Stomach (tissue), 4 donors: ENCODE measurements around the gene RAPSN.

ENCODE experiments used
- EP300 ChIP-seq: sonication (generic); formaldehyde crosslinking; IDR thresholded peaks from one replicate; pipeline ENCODE4 v1.6.1; 2017; ENCODE audit warnings: antibody characterized with exemption
- POLR2AphosphoS5 ChIP-seq, 3 donors: sonication (generic); formaldehyde crosslinking; IDR thresholded peaks; one replicate each; pipeline ENCODE4 v1.6.1; 2016; ENCODE audit warnings: antibody characterized with exemption in 3 of 3
- TF ChIP-seq, protein P1 (sequence below), 7 experiments: fragments of 450-650 bp in 4 of 7; fragments of 200-600 bp in 3 of 7; sonication (generic) in 3 of 7; IDR thresholded peaks; one replicate each; pipeline ENCODE4 v1.5.1; 2016 to 2019; ENCODE audit warnings: antibody characterized with exemption in 7 of 7, control low read depth in 2 of 7, mild to moderate bottlenecking in 1 of 7

DNA sequence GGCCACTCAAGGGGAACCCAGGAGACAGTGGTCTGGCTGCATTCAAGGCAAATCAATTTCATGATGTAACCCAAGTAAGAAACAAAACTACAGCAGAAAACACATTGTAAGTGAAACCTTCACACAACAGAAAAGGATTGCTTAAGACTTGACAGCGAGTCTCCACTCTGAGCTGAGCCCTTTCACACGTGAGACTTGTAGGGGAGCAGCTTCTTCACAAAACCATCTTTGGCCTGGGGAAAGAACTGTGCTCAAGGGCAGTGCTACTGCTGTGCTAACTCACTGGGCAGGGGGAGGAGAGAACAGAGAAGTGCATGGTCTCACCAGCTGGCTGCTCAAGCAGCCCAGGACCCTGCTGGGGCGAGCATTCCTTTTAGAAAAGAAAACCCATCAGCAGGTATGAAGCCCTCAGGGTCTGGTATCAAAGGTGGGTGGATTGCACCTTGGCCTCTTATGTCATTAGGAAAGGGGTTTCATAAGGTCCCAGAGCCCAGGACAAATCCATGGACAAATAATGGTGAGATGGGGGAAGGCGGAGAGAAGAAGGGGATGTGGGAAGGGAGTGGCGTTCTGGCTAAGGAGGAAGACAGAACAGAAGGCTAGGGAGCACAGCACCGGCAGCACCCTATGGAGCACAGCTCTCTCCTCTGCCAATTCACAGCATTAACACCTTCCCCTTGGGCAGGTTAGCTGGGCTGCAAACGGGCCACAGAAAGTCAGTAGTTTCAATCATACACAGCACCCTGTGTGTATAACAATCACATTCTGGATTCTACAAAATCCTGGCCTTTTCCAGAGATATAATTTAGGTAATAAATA is 20.6 kb upstream of the RAPSN start:
- TF ChIP-seq, protein P1, sequence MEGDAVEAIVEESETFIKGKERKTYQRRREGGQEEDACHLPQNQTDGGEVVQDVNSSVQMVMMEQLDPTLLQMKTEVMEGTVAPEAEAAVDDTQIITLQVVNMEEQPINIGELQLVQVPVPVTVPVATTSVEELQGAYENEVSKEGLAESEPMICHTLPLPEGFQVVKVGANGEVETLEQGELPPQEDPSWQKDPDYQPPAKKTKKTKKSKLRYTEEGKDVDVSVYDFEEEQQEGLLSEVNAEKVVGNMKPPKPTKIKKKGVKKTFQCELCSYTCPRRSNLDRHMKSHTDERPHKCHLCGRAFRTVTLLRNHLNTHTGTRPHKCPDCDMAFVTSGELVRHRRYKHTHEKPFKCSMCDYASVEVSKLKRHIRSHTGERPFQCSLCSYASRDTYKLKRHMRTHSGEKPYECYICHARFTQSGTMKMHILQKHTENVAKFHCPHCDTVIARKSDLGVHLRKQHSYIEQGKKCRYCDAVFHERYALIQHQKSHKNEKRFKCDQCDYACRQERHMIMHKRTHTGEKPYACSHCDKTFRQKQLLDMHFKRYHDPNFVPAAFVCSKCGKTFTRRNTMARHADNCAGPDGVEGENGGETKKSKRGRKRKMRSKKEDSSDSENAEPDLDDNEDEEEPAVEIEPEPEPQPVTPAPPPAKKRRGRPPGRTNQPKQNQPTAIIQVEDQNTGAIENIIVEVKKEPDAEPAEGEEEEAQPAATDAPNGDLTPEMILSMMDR (IDR thresholded peaks at IDR 0.05) = no peak
- no peak for TF ChIP-seq EP300
- TF ChIP-seq POLR2AphosphoS5 (IDR thresholded peaks at IDR 0.05) = no peak
